Naive thymus-derived CD8-positive, alpha-beta T cell (primary cell): ENCODE data around the gene PTH1R. TPM values are rescaled to one million over a fixed set of nuclear protein-coding genes. Genes with fewer than 3 reads are reported as not detected.

Experiments used
- ATAC-seq, 2 donors: fragments of 150-1000 bp; cut with Tn5 transposase in 1 of 2; sonication (Bioruptor Pico), chemical (Tn5 transposase) in 1 of 2; 1 replicate in 1 of 2; 2 replicates in 1 of 2; pipeline ENCODE4 v1.10.0; 2021; ENCODE audit warnings: mild to moderate bottlenecking in 2 of 2, moderate library complexity in 2 of 2
- POLR2A ChIA-PET: fragments of 350-600 bp; sonication (Branson Sonifier 250); formaldehyde crosslinking; loops from one replicate; lab custom pipeline; 2021; ENCODE audit warnings: antibody characterized with exemption; lab: Charles Lee
- DNase-seq, 10 donors: peaks; one replicate each; pipeline versions ENCODE4 v3.0.0 to v3.0.0-alpha.2; 2020 to 2022
- H3K27ac Mint-ChIP-seq, 10 donors: one replicate each; pipeline ENCODE4 v1.8.0; 2020 to 2022; ENCODE audit warnings: mild to moderate bottlenecking in 10 of 10, mixed read lengths in 10 of 10, moderate library complexity in 4 of 10, inconsistent platforms in 1 of 10
- H3K27me3 Mint-ChIP-seq, 5 donors: one replicate each; pipeline ENCODE4 v1.8.0; 2021 to 2022; ENCODE audit warnings: mixed read lengths in 5 of 5
- H3K36me3 Mint-ChIP-seq, 3 donors: one replicate each; pipeline ENCODE4 v1.8.0; 2020 to 2022; ENCODE audit warnings: mixed read lengths in 3 of 3, mild to moderate bottlenecking in 2 of 3, inconsistent platforms in 1 of 3
- H3K4me1 Mint-ChIP-seq, 4 donors: one replicate each; pipeline ENCODE4 v1.8.0; 2021 to 2022; ENCODE audit warnings: mixed read lengths in 4 of 4
- H3K4me3 Mint-ChIP-seq, 10 donors: one replicate each; pipeline ENCODE4 v1.8.0; 2020 to 2022; ENCODE audit warnings: mild to moderate bottlenecking in 10 of 10, mixed read lengths in 10 of 10, moderate library complexity in 6 of 10, inconsistent platforms in 1 of 10
- H3K9me3 Mint-ChIP-seq, 9 donors: one replicate each; pipeline ENCODE4 v1.8.0; 2020 to 2022; ENCODE audit warnings: mixed read lengths in 9 of 9, mild to moderate bottlenecking in 3 of 9, inconsistent platforms in 1 of 9, moderate library complexity in 1 of 9
- polyA plus RNA-seq, 3 donors: library from polyadenylated mRNA; unstranded; fragments of 300-500 nt; fragmentation: Illumina TruSeq; gene quantifications; one replicate each; pipeline ENCODE4 v1.2.3, GENCODE V29; 2021
- total RNA-seq, 8 experiments: library from RNA in 2 of 8; stranded (reverse) in 2 of 8; gene quantifications; one replicate each; pipeline ENCODE4 v1.2.3 and lab custom pipeline; 2021 to 2026

Gene PTH1R
- total and polyA plus RNA-seq, 5 experiments from 2014 or later, result not detected

DNA sequence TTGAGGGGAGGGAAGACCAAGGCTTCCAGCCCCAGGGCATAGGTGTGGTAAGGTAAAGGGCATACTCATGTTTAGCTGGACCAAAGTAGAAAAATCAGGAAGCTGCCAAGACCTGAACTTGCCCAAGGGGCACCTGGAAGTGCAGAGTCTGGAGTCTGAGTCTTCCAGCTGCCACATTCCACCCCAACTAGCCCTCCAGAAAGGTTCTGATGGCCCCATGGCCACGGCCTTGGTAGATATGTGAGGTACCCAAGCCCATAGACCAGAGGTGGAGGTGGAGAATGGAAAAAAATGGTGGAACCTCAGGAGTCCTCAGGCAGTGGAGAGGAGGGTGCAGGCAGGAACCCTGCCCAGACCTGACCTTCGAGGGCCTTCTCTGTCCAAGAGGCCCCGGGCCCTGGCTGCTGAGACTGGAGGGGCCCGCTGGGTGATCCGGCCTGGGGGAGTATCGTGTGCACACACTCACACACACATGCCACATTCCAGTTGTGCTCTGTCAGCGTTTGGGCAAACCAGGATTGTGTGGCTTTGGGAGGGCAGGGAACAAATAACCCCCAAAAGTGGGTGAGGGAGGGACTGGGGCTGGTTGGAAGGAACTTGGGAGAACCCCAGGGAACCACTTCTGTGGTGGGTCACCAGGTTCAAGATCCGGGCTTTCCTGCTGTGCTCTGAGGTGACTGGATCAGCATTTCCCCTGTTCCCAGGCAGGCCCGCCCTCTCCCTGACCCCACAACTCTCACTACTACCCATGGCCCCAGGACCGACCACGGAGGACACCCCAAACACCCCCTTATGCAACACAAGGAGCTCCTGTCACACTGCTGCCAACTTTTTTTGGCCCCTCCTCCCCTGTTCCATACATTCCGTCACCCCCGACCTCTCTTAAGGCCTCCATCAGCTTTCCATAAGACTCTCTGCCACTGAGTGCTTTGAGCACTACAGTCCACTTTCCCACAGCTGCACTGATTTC lies 25.9 kb upstream of the PTH1R start:
- DNase-seq (peak in 1 of 10 donors; percentile 60), ATAC-seq (no peak)
- Mint-ChIP-seq H3K36me3 (no peaks in the 10 kb centered on the region), H3K27ac (peak overlapping the region in 2 of 10 donors; percentile 5 to 86), H3K4me3 (no peak overlapping the region), H3K27me3 (peaks cover 0 to 8% (median 2%) of the 10 kb centered on the region in 5 donors), H3K9me3 (no peaks in the 10 kb centered on the region), H3K4me1 (peaks cover 0 to 1% (median under 1%) of the 10 kb centered on the region in 4 donors)
- POLR2A ChIA-PET, result no interaction called here

DNA sequence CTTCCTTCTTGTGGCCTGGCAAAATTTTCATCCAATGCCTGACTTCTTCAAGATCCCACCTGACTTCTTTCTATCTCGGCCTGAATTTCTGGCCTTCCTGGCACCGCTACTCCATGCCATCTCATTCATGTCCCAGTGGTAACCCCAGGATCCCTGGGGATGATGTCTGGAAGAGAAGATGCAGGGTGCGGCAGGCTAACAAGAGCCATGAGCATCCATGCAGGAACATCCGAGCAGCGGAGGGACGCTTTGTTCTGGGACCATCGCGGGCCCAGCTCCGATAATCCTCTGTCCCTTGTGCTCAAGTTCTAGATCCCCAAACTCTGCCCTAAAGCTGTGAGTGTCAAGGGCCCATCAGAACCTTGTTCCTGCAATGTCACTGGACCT lies 25.2 kb upstream of the PTH1R start:
- POLR2A ChIA-PET, result no interaction called here
- peaks cover 0 to 13% (median 2%) of the 10 kb centered on the region in 5 donors for H3K27me3 Mint-ChIP-seq
- H3K4me3 Mint-ChIP-seq, result no peak overlapping the region
- H3K27ac Mint-ChIP-seq, result peak overlapping the region in 2 of 10 donors; percentile 5 to 86
- ATAC-seq, result no peak
- peaks cover 0 to 1% (median 0%) of the 10 kb centered on the region in 4 donors for H3K4me1 Mint-ChIP-seq
- H3K9me3 Mint-ChIP-seq, result no peaks in the 10 kb centered on the region
- no peaks in the 10 kb centered on the region for H3K36me3 Mint-ChIP-seq
- DNase-seq, result peak in 1 of 10 donors; percentile 52

DNA sequence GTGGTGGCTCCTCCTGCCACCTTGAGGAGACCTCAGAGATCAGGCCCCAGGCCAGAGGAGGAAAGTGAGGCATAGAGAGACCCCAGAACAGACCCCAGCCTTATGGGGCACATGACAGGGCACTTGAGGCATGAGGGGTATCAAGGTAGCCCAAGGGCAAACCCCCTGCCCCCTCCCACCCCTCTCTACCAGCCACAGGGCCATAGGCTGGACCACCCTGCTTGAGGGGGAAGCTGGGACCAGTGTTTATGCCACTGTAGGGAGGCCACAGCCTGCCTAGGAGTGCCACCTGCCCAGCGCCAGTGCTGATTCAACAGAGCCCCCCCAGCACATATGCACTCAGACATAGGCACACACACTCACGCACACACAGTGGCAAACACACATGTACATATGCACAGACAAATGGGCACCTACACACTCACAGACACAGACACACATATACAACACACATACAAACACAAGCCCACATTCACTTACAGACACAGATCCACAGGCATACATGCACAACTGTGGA lies 24.6 kb upstream of the PTH1R start:
- ATAC-seq, result no peak
- DNase-seq, result peak in 1 of 10 donors; percentile 41
- H3K36me3 Mint-ChIP-seq, result no peaks in the 10 kb centered on the region
- peaks cover 0 to 18% (median 6%) of the 10 kb centered on the region in 5 donors for H3K27me3 Mint-ChIP-seq
- peaks cover 0 to 1% (median 0%) of the 10 kb centered on the region in 4 donors for H3K4me1 Mint-ChIP-seq
- POLR2A ChIA-PET, result no interaction called here
- H3K9me3 Mint-ChIP-seq, result no peaks in the 10 kb centered on the region
- H3K27ac Mint-ChIP-seq, result no peak overlapping the region
- no peak overlapping the region for H3K4me3 Mint-ChIP-seq

DNA sequence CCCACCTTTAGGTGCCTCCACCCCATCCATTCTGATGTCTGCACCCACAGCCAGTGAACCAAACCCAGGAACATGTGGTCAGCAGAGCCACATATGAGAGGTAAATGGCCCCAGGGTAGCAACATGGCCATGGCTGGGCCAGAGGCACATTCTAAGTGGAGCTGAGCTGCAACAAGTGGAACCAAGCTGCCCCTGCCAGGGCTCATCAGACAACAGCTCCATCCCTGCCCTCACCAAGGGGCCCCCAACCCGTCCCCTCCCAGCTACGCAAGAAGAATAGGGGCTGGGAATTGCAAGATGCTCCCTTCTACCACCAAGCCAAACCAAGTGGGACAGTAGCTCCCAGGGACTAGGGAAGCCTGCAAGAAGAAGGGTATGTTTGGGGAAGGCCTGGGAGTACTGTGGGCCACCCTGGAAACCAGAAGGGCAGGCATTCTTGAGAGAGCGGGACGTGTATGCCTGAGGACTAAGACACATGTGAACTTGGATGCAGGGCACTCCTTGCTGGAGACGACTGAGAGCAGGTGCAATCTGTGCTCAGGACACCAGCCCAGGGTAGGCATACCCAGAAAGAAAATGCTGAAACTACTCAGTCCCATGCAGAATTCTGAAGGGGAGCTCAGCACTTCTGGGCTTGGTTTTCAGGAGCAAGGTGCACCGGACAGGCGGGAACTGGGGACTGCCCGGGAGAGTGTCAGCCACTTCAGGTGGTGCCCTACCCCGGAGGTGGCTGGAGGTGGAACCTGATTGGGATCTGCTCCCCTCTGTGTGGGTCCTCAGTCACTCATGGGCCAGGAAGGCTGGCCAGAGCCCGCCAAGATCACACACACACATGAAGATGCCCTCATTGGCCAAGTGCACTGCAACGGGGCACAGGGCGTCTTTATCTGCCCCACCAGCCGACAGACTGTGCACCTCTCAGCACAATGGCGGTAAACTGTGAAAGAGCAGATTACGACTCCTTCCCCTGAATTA lies 23.8 kb upstream of the PTH1R start:
- DNase-seq (peak in 1 of 10 donors; percentile 32), ATAC-seq (no peak)
- peaks cover 0 to 22% (median 9%) of the 10 kb centered on the region in 5 donors for H3K27me3 Mint-ChIP-seq
- no peaks in the 10 kb centered on the region for H3K36me3 Mint-ChIP-seq
- no peaks in the 10 kb centered on the region for H3K9me3 Mint-ChIP-seq
- peak overlapping the region in 1 of 10 donors; percentile 4 for H3K27ac Mint-ChIP-seq
- POLR2A ChIA-PET, result no interaction called here
- peaks cover 0 to 1% (median 0%) of the 10 kb centered on the region in 4 donors for H3K4me1 Mint-ChIP-seq
- H3K4me3 Mint-ChIP-seq, result no peak overlapping the region

DNA sequence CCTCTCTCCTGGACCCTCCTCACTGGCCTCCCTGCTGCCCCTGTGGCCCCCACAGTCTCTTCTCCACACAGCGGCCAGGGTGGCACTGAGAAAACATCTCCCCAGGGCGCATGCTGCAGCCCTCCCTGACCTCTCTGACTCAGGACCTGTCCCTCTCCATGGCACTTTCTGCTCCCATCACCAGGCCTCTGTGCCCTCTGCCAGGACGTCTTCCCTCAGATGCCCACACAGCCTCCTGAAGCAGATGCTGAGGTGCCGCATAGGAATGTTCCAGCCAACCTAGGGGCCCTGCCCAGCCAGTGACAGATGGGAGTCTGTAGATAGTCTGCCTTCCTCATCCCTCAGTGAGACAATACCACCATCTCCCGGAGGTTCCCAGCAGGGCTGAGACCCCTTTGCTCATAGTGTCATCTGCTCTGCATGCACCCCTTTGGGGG lies 22.9 kb upstream of the PTH1R start:
- Mint-ChIP-seq H3K27ac (no peak overlapping the region), H3K4me3 (peak overlapping the region in 1 of 10 donors; percentile 21), H3K27me3 (peaks cover 0 to 22% (median 10%) of the 10 kb centered on the region in 5 donors), H3K9me3 (no peaks in the 10 kb centered on the region), H3K36me3 (no peaks in the 10 kb centered on the region), H3K4me1 (peaks cover 0 to 1% (median 0%) of the 10 kb centered on the region in 4 donors)
- no peak for ATAC-seq
- peak in 1 of 10 donors; percentile 44 for DNase-seq
- POLR2A ChIA-PET, result no interaction called here

DNA sequence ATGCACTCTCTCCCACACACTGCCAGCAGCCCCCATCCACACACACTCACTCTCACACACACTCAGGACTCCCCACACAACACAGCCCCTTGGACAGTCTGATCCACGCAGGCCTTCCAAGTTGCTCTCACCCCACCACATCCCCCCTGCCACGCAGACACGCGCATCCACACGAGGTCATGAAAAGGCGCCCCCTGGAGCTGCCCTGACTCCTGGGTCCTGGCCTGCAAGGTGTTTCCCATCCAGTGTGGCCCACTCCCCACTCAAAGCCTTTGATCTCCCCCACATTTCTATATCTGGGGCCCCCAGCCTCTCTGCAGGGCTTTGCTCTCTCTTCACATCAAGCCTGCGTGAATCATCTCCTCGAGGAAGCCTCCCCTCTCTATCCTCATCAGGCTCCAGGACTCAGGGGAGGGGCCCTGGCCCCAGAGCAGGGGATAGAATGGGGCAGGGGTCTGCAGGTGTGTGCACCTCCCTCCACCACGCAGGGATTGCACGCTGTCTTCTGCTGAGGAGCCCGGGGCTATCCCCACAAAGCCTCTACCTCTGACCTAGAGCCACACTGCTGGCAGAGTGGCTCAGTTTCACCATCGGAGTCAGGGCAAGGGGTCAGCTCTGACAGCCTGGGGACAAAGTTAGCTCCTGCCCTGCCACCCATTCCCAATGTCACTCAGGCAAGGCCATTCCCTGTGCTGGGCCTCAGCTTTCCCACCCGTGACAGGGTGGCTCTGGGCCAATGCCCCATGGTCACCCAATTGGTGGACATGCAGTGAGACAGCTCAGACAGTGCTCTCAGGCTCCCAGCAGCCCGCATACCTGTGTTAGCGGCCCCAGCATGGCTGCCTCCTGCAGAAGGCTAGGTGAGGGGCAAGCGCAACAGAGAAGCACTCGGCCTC lies 20.7 kb upstream of the PTH1R start:
- H3K36me3 Mint-ChIP-seq, result no peaks in the 10 kb centered on the region

DNA sequence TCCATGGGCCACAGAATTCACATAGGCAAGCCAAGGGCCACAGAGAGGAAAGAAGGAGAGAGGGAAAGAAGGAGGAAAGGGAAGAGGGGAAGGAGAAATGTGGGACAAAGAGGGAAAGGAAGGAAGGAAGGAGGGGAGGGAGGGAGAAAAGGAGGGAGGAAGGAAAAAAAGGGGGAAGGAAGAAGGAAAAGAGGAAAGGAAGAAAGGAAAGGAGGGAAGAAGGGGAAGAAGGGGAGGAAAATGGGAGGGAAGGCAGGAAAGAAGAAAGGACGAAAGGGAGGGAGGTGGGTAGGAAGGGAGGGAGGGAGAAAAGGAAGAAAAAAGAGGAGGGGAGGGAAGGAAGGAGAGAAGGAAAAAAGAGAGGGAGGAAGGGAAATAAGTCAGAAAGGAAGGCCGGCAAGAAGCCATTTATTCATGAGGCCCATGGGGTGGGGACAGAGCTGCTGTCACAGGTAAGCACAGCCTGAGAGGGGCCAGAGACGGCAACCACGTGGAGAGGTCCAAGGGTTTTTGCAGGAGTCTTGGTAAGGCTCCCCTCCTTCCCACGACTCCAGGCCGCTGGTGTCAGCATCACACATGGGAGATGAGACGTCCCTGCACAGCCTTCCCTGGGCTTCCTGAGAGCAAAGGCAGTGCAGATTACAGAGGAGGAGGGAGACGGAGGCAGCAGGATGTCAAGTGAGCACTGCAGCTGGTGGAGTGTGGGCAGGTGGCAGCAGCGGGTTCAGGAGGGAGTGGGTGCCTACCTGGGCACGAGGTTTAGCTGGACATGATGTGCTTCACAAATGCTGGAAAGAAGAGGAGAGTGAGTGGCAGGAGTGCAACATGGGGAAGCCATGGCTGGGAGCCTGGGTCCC lies 19.8 kb upstream of the PTH1R start:
- ATAC-seq (no peak), DNase-seq (peak in 1 of 10 donors; percentile 45)
- Mint-ChIP-seq H3K4me1 (peaks cover 0 to 1% (median 0%) of the 10 kb centered on the region in 4 donors), H3K36me3 (no peaks in the 10 kb centered on the region), H3K4me3 (no peak overlapping the region), H3K9me3 (no peaks in the 10 kb centered on the region), H3K27ac (peak overlapping the region in 1 of 10 donors; percentile 82), H3K27me3 (peaks cover 0 to 22% (median 10%) of the 10 kb centered on the region in 5 donors)
- POLR2A ChIA-PET, result no interaction called here

More for the DNA sequence above, 20.7 kb upstream of the PTH1R start:
- Mint-ChIP-seq H3K4me3 (no peak overlapping the region), H3K27ac (no peak overlapping the region), H3K9me3 (no peaks in the 10 kb centered on the region), H3K4me1 (peaks cover 0 to 1% (median 0%) of the 10 kb centered on the region in 4 donors), H3K27me3 (peaks cover 0 to 22% (median 10%) of the 10 kb centered on the region in 5 donors)
- peak in 1 of 10 donors; percentile 31 for DNase-seq
- ATAC-seq, result no peak
- POLR2A ChIA-PET, result no interaction called here

DNA sequence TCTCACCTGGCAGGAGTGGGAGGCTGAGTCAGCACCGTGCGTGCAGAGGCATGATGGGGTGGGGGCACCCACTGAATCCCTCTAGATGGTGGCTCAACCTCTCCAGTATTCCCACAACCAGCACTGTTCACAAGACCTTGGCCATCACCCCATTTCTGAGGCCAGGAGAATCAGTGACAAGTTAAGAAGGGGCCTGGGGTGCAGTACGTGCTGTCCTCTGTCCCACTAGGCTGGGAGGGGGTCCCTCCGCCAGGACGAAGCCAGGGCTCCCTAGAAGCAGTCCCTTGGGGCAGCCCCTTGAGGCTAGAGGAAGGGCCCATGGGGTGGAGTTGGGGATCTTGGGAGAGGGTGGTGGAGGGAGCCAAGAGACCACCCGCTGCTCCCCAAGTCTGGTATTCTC lies 19.1 kb upstream of the PTH1R start:
- ATAC-seq, result no peak
- no peak overlapping the region for H3K27ac Mint-ChIP-seq
- peak in 1 of 10 donors; percentile 41 for DNase-seq
- H3K27me3 Mint-ChIP-seq, result peaks cover 0 to 22% (median 10%) of the 10 kb centered on the region in 5 donors
- POLR2A ChIA-PET, result no interaction called here
- H3K4me1 Mint-ChIP-seq, result peaks cover 0 to 1% (median 0%) of the 10 kb centered on the region in 4 donors
- no peaks in the 10 kb centered on the region for H3K9me3 Mint-ChIP-seq
- H3K4me3 Mint-ChIP-seq, result no peak overlapping the region
- H3K36me3 Mint-ChIP-seq, result no peaks in the 10 kb centered on the region

DNA sequence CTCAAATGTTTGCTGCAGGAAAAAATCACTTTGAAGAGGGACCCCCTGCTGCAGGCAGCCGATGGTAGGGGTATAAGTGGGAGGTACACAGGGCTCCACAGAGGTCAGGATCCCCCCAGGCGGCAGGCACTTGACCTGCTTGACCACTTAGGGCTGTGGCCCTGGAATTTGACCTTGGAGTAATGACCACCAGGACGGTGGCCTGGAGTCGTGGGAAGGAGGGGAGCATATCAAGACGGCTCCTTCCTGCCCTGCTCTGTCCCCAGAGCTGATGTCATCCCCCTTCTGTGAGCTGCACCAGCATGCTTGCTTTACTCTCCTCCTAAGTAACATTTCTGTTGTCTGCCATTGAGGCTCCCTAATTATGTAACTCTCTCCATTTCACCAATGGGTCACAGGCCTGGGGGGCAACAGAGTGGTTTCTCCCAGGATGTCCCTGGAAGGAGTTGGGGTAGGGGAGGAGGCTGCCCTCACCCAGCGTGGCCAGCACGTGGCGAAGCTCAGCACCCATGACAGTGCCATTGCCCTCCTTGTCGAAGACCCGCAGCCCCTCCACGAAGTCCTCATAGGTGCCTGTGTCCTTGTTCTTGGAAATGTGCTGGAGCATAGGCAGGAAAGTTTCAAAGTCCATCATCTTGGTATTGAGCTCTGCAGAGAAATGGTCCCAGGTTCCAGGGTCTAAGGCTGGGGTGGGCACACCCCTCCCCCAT lies 18.4 kb upstream of the PTH1R start:
- Mint-ChIP-seq H3K4me1 (peaks cover 0 to 1% (median 0%) of the 10 kb centered on the region in 4 donors), H3K27me3 (peaks cover 0 to 22% (median 10%) of the 10 kb centered on the region in 5 donors), H3K36me3 (no peaks in the 10 kb centered on the region), H3K4me3 (no peak overlapping the region), H3K27ac (peak overlapping the region in 1 of 10 donors; percentile 34), H3K9me3 (no peaks in the 10 kb centered on the region)
- ATAC-seq (no peak), DNase-seq (peak in 1 of 10 donors; percentile 22)
- POLR2A ChIA-PET, result interaction anchor here (1.1 kb wide), 1 partner anchor 11 kb away, joined by 4 read pairs; no protein-coding TSS in a partner anchor
